B cell (primary cell): ENCODE data around the gene PTPN7. TPM values are rescaled to one million over a fixed set of nuclear protein-coding genes. Genes with fewer than 3 reads are reported as not detected.

Experiments used
- ATAC-seq: fragments of 200-7000 bp; cut with Tn5 transposase; one replicate; pipeline ENCODE4 v1.10.0; 2021; ENCODE audit warnings: low read depth, mild to moderate bottlenecking, moderate number of reproducible peaks, moderate library complexity
- CTCF ChIA-PET: fragments of 350-600 bp; sonication (Branson Sonifier 250); formaldehyde crosslinking; loops from one replicate; lab custom pipeline; 2021; ENCODE audit warnings: antibody characterized with exemption, inconsistent platforms; lab: Charles Lee
- POLR2A ChIA-PET: fragments of 350-600 bp; sonication (Branson Sonifier 250); formaldehyde crosslinking; loops from one replicate; lab custom pipeline; 2021; ENCODE audit warnings: antibody characterized with exemption; lab: Charles Lee
- DNase-seq: peaks from one replicate; pipeline ENCODE4 v3.0.0; 2013
- H2AFZ ChIP-seq: 2 replicates; pipeline ENCODE4 v1.6.1; 2012; ENCODE audit warnings: mild to moderate bottlenecking, low read depth, low read length; ENCODE audit not compliant: insufficient read depth, poor library complexity, severe bottlenecking
- H3K27ac ChIP-seq, 2 donors: 1 replicate in 1 of 2; 2 replicates in 1 of 2; pipeline ENCODE4 v1.5.1; 2012 to 2013; ENCODE audit warnings: low read length in 2 of 2, mild to moderate bottlenecking in 2 of 2, moderate library complexity in 1 of 2
- H3K27me3 ChIP-seq, 4 experiments: fragments of 200-600 bp in 1 of 4; sonication (generic) in 1 of 4; replicated peaks in 1 of 4; 1 replicate in 2 of 4; 2 replicates in 2 of 4; pipeline versions ENCODE4 v1.6.1 to v1.7.0; 2013 to 2016; ENCODE audit warnings: low read length in 3 of 4, mild to moderate bottlenecking in 2 of 4, mixed read lengths in 1 of 4, moderate library complexity in 1 of 4; ENCODE audit not compliant: insufficient read depth in 4 of 4, control insufficient read depth in 3 of 4; ENCODE audit errors: control extremely low read depth in 1 of 4
- H3K36me3 ChIP-seq, 2 experiments: replicated peaks in 1 of 2; 1 replicate in 1 of 2; 2 replicates in 1 of 2; pipeline versions ENCODE4 v1.6.1 to v1.7.1; 2013; ENCODE audit warnings: low read length in 1 of 2; ENCODE audit not compliant: insufficient read depth in 2 of 2, control insufficient read depth in 1 of 2; ENCODE audit errors: control extremely low read depth in 1 of 2, extremely low read depth in 1 of 2
- H3K4me1 ChIP-seq, 2 donors: fragments of 200-600 bp in 1 of 2; sonication (generic) in 1 of 2; 1 replicate in 1 of 2; 2 replicates in 1 of 2; pipeline versions ENCODE4 v1.5.1 to v1.6.1; 2013 to 2017; ENCODE audit warnings: low read length in 2 of 2; ENCODE audit not compliant: control insufficient read depth in 2 of 2, insufficient read depth in 2 of 2
- H3K4me2 ChIP-seq: replicated peaks from 2 replicates; pipeline ENCODE3; 2012; ENCODE audit warnings: mild to moderate bottlenecking, low read depth, low read length; ENCODE audit not compliant: poor library complexity, severe bottlenecking
- H3K4me3 ChIP-seq, 5 experiments: fragments of 200-600 bp in 1 of 5; sonication (generic) in 1 of 5; 1 replicate in 3 of 5; 2 replicates in 2 of 5; pipeline versions ENCODE4 v1.5.1 to v1.7.0; 2011 to 2016; ENCODE audit warnings: low read length in 4 of 5, mild to moderate bottlenecking in 4 of 5, low read depth in 2 of 5, control low read depth in 1 of 5, moderate library complexity in 1 of 5; ENCODE audit not compliant: insufficient read depth in 1 of 5; ENCODE audit errors: control extremely low read depth in 1 of 5, extremely low read depth in 1 of 5
- H3K79me2 ChIP-seq: fragments of 200-600 bp; sonication (generic); one replicate; pipeline ENCODE4 v1.6.0; 2016; ENCODE audit warnings: low read length; ENCODE audit not compliant: control insufficient read depth, insufficient read depth
- H3K9ac ChIP-seq: fragments of 200-600 bp; sonication (generic); 2 replicates; pipeline ENCODE4 v1.6.1; 2017; ENCODE audit warnings: mild to moderate bottlenecking, low read length, moderate library complexity
- H3K9me3 ChIP-seq, 3 donors: one replicate each; pipeline versions ENCODE4 v1.6.1 to v1.7.1; 2013; ENCODE audit warnings: low read length in 2 of 3; ENCODE audit not compliant: control insufficient read depth in 2 of 3, insufficient read depth in 1 of 3; ENCODE audit errors: control extremely low read depth in 1 of 3
- H4K20me1 ChIP-seq: 2 replicates; pipeline ENCODE4 v1.6.0; 2012; ENCODE audit warnings: mild to moderate bottlenecking, low read length; ENCODE audit not compliant: insufficient read depth, control insufficient read depth, poor library complexity, severe bottlenecking
- H3K27ac Mint-ChIP-seq: one replicate; pipeline ENCODE4 v1.8.0; 2021; ENCODE audit warnings: mixed read lengths
- H3K27me3 Mint-ChIP-seq: one replicate; pipeline ENCODE4 v1.8.0; 2021; ENCODE audit warnings: mixed read lengths
- H3K4me1 Mint-ChIP-seq: one replicate; pipeline ENCODE4 v1.8.0; 2021; ENCODE audit warnings: mixed read lengths
- H3K4me3 Mint-ChIP-seq: one replicate; pipeline ENCODE4 v1.8.0; 2021; ENCODE audit warnings: mixed read lengths
- H3K9me3 Mint-ChIP-seq: one replicate; pipeline ENCODE4 v1.8.0; 2022; ENCODE audit warnings: mixed read lengths; ENCODE audit not compliant: insufficient read depth
- CTCF ChIP-seq: fragments of 200-600 bp; IDR thresholded peaks from one replicate; pipeline ENCODE4 v1.8.0; 2022; ENCODE audit warnings: antibody characterized with exemption, mild to moderate bottlenecking
- EZH2 ChIP-seq: IDR thresholded peaks from 2 replicates; pipeline ENCODE4 v1.6.1; 2012; ENCODE audit warnings: borderline replicate concordance, low read depth, mild to moderate bottlenecking, moderate library complexity, low read length; ENCODE audit not compliant: insufficient read depth, poor library complexity, severe bottlenecking
- WGBS: methylation state at CpG from one replicate; pipeline ENCODE4 v1.1.5; 2013; ENCODE audit warnings: missing lambda C conversion rate; ENCODE audit not compliant: insufficient coverage; 5-methylcytosine and 5-hydroxymethylcytosine counted together
- intact Hi-C: fragments of 100-400 bp; cut with micrococcal nuclease; formaldehyde crosslinking; loops from one replicate; pipeline ENCODE4 v1.10.0; 2022
- polyA plus RNA-seq: library from polyadenylated mRNA; depleted of rRNA; stranded (reverse); fragments of >200 nt; gene quantifications from 2 replicates; pipeline ENCODE4 v1.2.3, GENCODE V29; 2012
- total RNA-seq, 2 donors: library from RNA; stranded (reverse); fragments of 120-200 nt in 1 of 2; gene quantifications; 1 replicate in 1 of 2; 2 replicates in 1 of 2; pipeline versions ENCODE4 v1.2.3 to v1.2.4, GENCODE V29; 2013 to 2022

Gene PTPN7
- total and polyA plus RNA-seq, 2 donors (not counting 1 experiment from before 2014, with no cell fraction given) = 16.0 to 37.5 TPM

GRCh38 chr1:202134645-202135172 is 25.7 kb downstream of the PTPN7 start:
- ChIA-PET CTCF (interaction anchor here (0.8 to 3.5 kb wide), 14 partner anchors 9 to 575 kb away, joined by 3 to 32 read pairs (median 8); partner anchors contain the start of genes ARL8A and PTPN7), POLR2A (interaction anchor here (0.7 kb wide), 1 partner anchor 313 kb away, joined by 3 read pairs; no protein-coding TSS in a partner anchor)
- no peak overlapping the region for H2AFZ ChIP-seq
- H3K4me3 ChIP-seq = no peak overlapping the region
- intact Hi-C loops = loop anchor here (1.0 kb wide), 2 partner anchors 125 to 238 kb away; no protein-coding TSS in a partner anchor
- no peaks in the 10 kb centered on the region for H3K27me3 Mint-ChIP-seq
- no peaks in the 10 kb centered on the region for H3K4me1 ChIP-seq
- peaks cover 41% of the 10 kb centered on the region for H4K20me1 ChIP-seq
- no peaks in the 10 kb centered on the region for H3K9me3 Mint-ChIP-seq
- no peak overlapping the region for H3K27ac ChIP-seq
- no peak overlapping the region for H3K4me3 Mint-ChIP-seq
- H3K27me3 ChIP-seq = no peaks in the 10 kb centered on the region
- H3K9me3 ChIP-seq = no peaks in the 10 kb centered on the region
- peaks cover 17% of the 10 kb centered on the region for H3K79me2 ChIP-seq
- no peak overlapping the region for H3K27ac Mint-ChIP-seq
- H3K36me3 ChIP-seq = peaks cover 4 to 55% of the 10 kb centered on the region in 2 experiments
- peaks cover 12% of the 10 kb centered on the region for H3K4me1 Mint-ChIP-seq
- WGBS = 97% methylated on average over 11 of the region's 13 CpGs
- DNase-seq (no peak), ATAC-seq (no peak)
- H3K9ac ChIP-seq = no peak overlapping the region
- no peak for TF ChIP-seq CTCF
- TF ChIP-seq EZH2 = no peak
- no peak overlapping the region for H3K4me2 ChIP-seq

DNA sequence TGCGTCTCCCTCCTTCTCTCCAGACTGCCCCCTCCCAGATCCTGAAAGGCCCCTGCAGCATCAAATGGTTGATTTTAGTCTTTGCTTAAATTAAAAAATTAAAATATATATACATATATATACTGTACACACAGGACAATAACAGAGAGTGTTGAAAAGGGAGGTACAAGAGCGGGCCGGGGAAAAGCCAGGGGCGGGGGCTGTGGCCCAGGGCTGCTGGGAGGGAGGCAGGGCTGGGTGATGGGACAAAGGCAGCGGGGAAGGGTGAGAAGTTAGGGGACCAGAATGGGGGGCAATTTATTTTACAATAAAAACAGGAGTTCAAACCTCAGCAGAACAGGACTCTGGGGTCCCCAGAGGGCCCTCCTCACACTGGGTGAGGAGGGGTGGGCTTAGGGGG is 26.4 kb downstream of the PTPN7 start:
- Mint-ChIP-seq H3K9me3 (no peaks in the 10 kb centered on the region), H3K27ac (no peak overlapping the region), H3K27me3 (no peaks in the 10 kb centered on the region), H3K4me1 (peaks cover 10% of the 10 kb centered on the region), H3K4me3 (no peak overlapping the region)
- CTCF ChIA-PET = interaction anchor here (1.1 to 3.5 kb wide), 8 partner anchors 8 to 238 kb away, joined by 3 to 32 read pairs (median 12); partner anchors contain the start of genes ARL8A and PTPN7
- POLR2A ChIA-PET = interaction anchor here (0.7 kb wide), 1 partner anchor 312 kb away, joined by 3 read pairs; no protein-coding TSS in a partner anchor
- DNase-seq = no peak
- Histone ChIP-seq H3K4me1 (no peaks in the 10 kb centered on the region), H3K36me3 (peaks cover 4 to 55% of the 10 kb centered on the region in 2 experiments), H3K4me3 (no peak overlapping the region), H3K27me3 (no peaks in the 10 kb centered on the region), H3K27ac (no peak overlapping the region), H3K4me2 (no peak overlapping the region), H4K20me1 (peaks cover 34% of the 10 kb centered on the region), H3K9me3 (no peaks in the 10 kb centered on the region), H2AFZ (no peak overlapping the region), H3K79me2 (peaks cover 10% of the 10 kb centered on the region), H3K9ac (no peak overlapping the region)
- intact Hi-C loops = no loop called here
- TF ChIP-seq CTCF = no peak
- TF ChIP-seq EZH2 = no peak
- ATAC-seq = no peak
- WGBS = 100% methylated on average over 2 of the region's 5 CpGs
